ENCODE data around the gene MUC6. TPM values are rescaled to one million over a fixed set of nuclear protein-coding genes. Genes with fewer than 3 reads are reported as not detected.

The MUC6 gene
- total RNA-seq, 1 experiment from 2014 or later = not detected

- no CpG with 5 or more reads among the region's 17 CpGs for WGBS (ENCODE audit: extremely low coverage, insufficient read length, low lambda C conversion rate)
- Histone ChIP-seq H4K5ac (ENCODE audit: insufficient read length, low read depth, low read length) (no peak overlapping the region), H3K4me2 (ENCODE audit: insufficient read depth, insufficient read length, low read length) (no peak overlapping the region), H3K27me3 (ENCODE audit: insufficient read depth, low read length) (no peaks in the 10 kb centered on the region), H3K79me2 (ENCODE audit: insufficient read depth, low read length) (no peaks in the 10 kb centered on the region), H3T11ph (ENCODE audit: low read length) (no peak overlapping the region), H2BK20ac (ENCODE audit: low read depth, low read length, poor library complexity, severe bottlenecking) (no peak overlapping the region), H3K23me2 (ENCODE audit: insufficient read length, low read depth, low read length, poor library complexity, severe bottlenecking) (no peaks in the 10 kb centered on the region), H3K23ac (ENCODE audit: insufficient read length, low read depth, low read length) (no peak overlapping the region), H3K4me1 (ENCODE audit: insufficient read depth, low read length) (no peaks in the 10 kb centered on the region), H2AK5ac (ENCODE audit: insufficient read length, low read length) (no peak overlapping the region), H4K91ac (ENCODE audit: insufficient read length, low read depth, low read length) (no peak overlapping the region), H4K20me1 (ENCODE audit: control insufficient read depth, insufficient read depth, insufficient read length) (no peaks in the 10 kb centered on the region), H3K18ac (ENCODE audit: insufficient read length, low read depth, low read length) (no peak overlapping the region), H3K9ac (ENCODE audit: extremely low read depth, insufficient read length, low read length) (no peak overlapping the region), H2BK120ac (ENCODE audit: low read depth, low read length, poor library complexity, severe bottlenecking) (no peak overlapping the region), H2AFZ (ENCODE audit: low read length) (no peak overlapping the region), H3K56ac (ENCODE audit: insufficient read length, low read depth, low read length) (no peak overlapping the region), H2BK12ac (ENCODE audit: insufficient read length, low read depth, low read length) (no peak overlapping the region), H3K27ac (ENCODE audit: insufficient read length, low read depth, low read length) (no peak overlapping the region), H3K79me1 (ENCODE audit: insufficient read depth, low read depth, low read length, poor library complexity, severe bottlenecking) (no peaks in the 10 kb centered on the region), H2BK5ac (ENCODE audit: insufficient read length, low read length) (no peak overlapping the region), H3K4ac (ENCODE audit: low read depth, low read length) (no peak overlapping the region), H2BK15ac (ENCODE audit: low read depth, low read length) (no peak overlapping the region), H3K9me3 (ENCODE audit: control insufficient read depth, low read depth, low read length) (no peaks in the 10 kb centered on the region), H3K14ac (ENCODE audit: insufficient read depth, low read length) (no peak overlapping the region; the same call in 1 of the 2 replicates), H4K8ac (replicated peaks; ENCODE audit: insufficient read length, low read depth, low read length) (no peak overlapping the region)
- Mint-ChIP-seq H3K4me1 (no peaks in the 10 kb centered on the region), H3K27ac (peak overlapping the region in 2 of 3 experiments; percentile 22 to 68; a peak in 1 of 7 replicates), H3K36me3 (ENCODE audit: insufficient read depth in 1 of 3, low read depth in 3 of 3) (no peaks in the 10 kb centered on the region), H3K27me3 (ENCODE audit: low read depth) (no peaks in the 10 kb centered on the region), H3K4me3 (no peak overlapping the region), H3K9me3 (peaks cover 0 to 6% of the 10 kb centered on the region in 2 experiments; a peak in 2 of 5 replicates)
- TF ChIP-seq, protein P1, sequence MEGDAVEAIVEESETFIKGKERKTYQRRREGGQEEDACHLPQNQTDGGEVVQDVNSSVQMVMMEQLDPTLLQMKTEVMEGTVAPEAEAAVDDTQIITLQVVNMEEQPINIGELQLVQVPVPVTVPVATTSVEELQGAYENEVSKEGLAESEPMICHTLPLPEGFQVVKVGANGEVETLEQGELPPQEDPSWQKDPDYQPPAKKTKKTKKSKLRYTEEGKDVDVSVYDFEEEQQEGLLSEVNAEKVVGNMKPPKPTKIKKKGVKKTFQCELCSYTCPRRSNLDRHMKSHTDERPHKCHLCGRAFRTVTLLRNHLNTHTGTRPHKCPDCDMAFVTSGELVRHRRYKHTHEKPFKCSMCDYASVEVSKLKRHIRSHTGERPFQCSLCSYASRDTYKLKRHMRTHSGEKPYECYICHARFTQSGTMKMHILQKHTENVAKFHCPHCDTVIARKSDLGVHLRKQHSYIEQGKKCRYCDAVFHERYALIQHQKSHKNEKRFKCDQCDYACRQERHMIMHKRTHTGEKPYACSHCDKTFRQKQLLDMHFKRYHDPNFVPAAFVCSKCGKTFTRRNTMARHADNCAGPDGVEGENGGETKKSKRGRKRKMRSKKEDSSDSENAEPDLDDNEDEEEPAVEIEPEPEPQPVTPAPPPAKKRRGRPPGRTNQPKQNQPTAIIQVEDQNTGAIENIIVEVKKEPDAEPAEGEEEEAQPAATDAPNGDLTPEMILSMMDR (conservative IDR thresholded peaks at IDR 0.05) = no peak
- DNase-seq = no peak
These were observed 8.3 kb downstream of the MUC6 start for GRCh38 chr11:1028291-1028540.

Data from H9 (cell line).